Measurements from ENCODE around the gene TMPRSS3.

GRCh38 chr21:42400525-42400924, 4.7 kb upstream of the TMPRSS3 start:
- TF ChIP-seq CTCF (IDR thresholded peaks at IDR 0.05; ENCODE audit: low read depth, low read length, poor library complexity, severe bottlenecking) (no peak), EZH2phosphoT487 (IDR thresholded peaks at IDR 0.05; ENCODE audit: borderline replicate concordance, low read length) (no peak)
